Measurements from ENCODE around the gene ZNF792.

DNA sequence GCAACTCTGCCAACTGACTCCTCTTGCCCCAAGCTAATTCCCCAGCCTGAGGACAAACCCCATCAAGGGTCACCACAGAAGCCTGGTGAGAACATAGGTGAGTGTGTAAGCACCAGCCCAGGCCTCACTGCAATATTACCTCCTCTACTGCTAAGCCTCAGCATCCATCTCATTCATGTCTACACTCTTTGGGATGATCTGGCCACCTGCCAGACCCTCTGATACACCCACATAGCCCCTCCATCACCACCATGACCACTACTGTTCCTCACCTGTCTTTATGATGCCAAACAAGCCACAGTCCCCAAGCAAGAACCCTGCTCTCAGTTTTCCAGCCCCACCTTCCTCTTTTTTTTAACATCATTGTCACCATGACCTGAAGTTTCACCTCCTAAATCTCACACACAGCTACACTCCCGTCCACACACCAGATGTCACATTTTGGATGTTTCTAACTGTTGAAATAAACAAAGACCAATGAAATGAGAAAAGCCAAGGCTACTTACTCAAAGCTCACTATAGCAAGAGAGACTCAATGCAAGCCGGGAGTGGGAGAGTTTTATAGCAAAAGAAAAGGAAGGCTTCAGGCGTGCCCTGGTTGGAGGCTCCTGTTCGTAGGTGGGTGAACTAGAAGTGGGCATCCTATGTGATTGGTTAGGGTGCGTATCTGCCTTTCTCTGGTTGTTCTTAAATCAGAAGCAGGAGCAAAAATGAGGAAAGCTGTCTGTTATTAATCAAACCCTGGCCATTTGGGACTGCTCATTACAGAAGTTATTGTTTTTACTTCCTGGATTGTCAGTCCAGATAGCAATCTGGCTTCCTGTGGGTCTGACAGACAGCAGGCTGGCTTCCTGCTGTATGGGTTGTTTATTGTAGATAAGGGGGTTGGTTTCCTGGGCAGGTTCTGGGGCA, 2.0 kb downstream of the ZNF792 start:
- TF ChIP-seq EZH2 (IDR thresholded peaks at IDR 0.05; ENCODE audit: borderline replicate concordance, low read depth, low read length, poor library complexity, severe bottlenecking), result no peak
- TF ChIP-seq, protein P1, sequence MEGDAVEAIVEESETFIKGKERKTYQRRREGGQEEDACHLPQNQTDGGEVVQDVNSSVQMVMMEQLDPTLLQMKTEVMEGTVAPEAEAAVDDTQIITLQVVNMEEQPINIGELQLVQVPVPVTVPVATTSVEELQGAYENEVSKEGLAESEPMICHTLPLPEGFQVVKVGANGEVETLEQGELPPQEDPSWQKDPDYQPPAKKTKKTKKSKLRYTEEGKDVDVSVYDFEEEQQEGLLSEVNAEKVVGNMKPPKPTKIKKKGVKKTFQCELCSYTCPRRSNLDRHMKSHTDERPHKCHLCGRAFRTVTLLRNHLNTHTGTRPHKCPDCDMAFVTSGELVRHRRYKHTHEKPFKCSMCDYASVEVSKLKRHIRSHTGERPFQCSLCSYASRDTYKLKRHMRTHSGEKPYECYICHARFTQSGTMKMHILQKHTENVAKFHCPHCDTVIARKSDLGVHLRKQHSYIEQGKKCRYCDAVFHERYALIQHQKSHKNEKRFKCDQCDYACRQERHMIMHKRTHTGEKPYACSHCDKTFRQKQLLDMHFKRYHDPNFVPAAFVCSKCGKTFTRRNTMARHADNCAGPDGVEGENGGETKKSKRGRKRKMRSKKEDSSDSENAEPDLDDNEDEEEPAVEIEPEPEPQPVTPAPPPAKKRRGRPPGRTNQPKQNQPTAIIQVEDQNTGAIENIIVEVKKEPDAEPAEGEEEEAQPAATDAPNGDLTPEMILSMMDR (conservative IDR thresholded peaks at IDR 0.05; ENCODE audit: low read depth, low read length), result no peak

Measured in A673 (cell line).